Activated T-cell treated with anti-CD3 and anti-CD28 coated beads, Interleukin-2, amount 50 U/mL, for 4 hours (primary cell): ENCODE results near the gene CTSO. TPM values are rescaled to one million over a fixed set of nuclear protein-coding genes. Genes with fewer than 3 reads are reported as not detected.

ENCODE experiments used
- ATAC-seq, 2 donors: fragments of 200-7000 bp; cut with Tn5 transposase; one replicate each; pipeline ENCODE4 v1.10.0; 2021
- DNase-seq: peaks from one replicate; pipeline ENCODE4 v3.0.0-alpha.2; 2020
- H3K27me3 Mint-ChIP-seq: one replicate; pipeline ENCODE4 v1.8.0; 2021; ENCODE audit warnings: low read depth, mixed read lengths
- H3K36me3 Mint-ChIP-seq: one replicate; pipeline ENCODE4 v1.8.0; 2022; ENCODE audit warnings: mixed read lengths; ENCODE audit not compliant: insufficient read depth
- H3K4me1 Mint-ChIP-seq: one replicate; pipeline ENCODE4 v1.8.0; 2021; ENCODE audit warnings: low read depth, mixed read lengths
- H3K4me3 Mint-ChIP-seq: one replicate; pipeline ENCODE4 v1.8.0; 2021; ENCODE audit warnings: mild to moderate bottlenecking, moderate library complexity, mixed read lengths
- H3K9me3 Mint-ChIP-seq: one replicate; pipeline ENCODE4 v1.8.0; 2021; ENCODE audit warnings: mixed read lengths
- total RNA-seq, 3 donors: library from RNA; stranded (reverse); gene quantifications; one replicate each; pipeline ENCODE4 v1.2.1, GENCODE V29; 2021

The CTSO gene
- total RNA-seq, 3 donors from 2014 or later: 1.1 to 2.0 (median 1.3) TPM

DNA sequence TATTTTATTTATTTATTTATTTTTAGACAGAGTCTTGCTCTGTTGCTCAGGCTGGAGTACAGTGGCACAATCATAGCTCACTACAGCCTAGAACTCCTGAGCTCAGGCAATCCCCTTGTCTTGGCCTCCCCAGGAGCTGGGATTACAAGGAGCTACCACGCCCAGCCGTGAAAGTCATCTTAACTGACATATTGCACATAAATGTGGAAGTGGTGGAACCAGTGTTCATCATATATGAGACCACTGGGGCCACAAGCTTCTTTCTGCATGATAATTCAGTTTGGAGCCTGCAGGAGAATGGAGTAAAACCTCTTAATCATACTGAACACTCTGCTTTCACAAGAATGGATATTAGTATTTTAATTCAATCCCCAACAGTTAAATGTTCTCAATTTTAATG, 12.5 kb upstream of the CTSO start:
- DNase-seq (no peak), ATAC-seq (no peak)
- Mint-ChIP-seq H3K4me3 (no peak overlapping the region), H3K27me3 (peaks cover 9% of the 10 kb centered on the region), H3K4me1 (peaks cover 7% of the 10 kb centered on the region), H3K9me3 (no peaks in the 10 kb centered on the region), H3K36me3 (no peaks in the 10 kb centered on the region)

DNA sequence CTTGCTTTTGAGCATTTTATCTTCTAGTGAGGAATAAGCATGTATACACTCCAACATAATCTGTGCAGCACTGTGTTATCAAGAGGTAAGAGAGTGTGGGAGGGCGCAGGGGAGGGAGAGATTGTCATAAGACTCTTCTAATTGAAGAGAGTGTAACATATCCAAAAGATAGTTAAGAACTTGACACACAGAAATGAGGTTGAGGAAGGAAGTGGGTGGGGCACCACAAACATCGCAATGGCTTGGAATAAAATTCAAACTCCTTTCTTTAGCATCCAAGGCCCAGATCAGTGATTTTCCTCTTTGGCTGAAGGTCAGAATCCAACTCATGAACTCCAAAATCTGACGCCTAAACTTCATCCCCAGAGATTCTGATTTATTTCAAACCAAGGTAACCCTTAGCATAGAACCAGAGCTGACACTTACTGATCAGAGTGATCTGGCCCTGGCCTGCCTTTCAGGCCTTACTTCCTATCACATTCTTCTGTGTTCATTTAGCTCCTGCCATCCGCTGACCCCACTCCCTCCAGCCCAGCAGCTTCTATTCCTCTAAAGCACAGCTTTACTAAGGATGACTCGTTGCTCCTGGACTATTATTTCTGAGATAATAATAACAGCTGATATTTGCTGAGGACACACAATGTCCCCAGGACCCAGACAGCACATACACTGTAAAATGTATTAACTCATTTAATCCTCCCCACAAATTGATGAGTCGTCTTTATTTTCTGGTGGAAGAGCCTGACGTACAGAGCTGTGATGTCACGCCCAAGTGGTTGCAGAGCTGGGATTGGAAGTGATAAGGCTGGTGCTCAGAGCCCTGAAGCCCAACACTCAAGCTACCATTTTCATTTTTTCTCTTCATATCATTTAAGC, 10.6 kb upstream of the CTSO start:
- H3K27me3 Mint-ChIP-seq: peaks cover 5% of the 10 kb centered on the region
- peaks cover 7% of the 10 kb centered on the region for H3K4me1 Mint-ChIP-seq
- ATAC-seq: no peak
- no peaks in the 10 kb centered on the region for H3K36me3 Mint-ChIP-seq
- no peak overlapping the region for H3K4me3 Mint-ChIP-seq
- no peaks in the 10 kb centered on the region for H3K9me3 Mint-ChIP-seq
- DNase-seq: no peak

DNA sequence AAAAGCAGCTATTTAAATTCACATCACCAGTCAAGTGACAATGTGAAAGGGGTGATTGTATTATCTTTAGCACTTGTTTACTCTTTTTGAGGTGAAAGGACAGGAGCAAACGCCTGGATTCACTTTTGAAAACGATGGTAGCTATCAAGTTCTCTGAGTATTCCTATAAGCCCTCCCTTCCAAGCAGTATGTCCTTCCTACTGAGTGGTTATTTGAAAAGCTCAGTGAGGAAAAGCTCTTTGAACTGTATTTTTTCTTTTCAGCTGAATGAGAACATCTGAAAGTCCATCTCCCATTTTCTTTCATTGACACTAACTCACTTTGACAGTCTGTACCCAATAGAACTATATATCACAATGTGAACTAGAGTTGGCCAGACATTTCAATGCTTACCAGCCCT, 9.1 kb upstream of the CTSO start:
- no peak for ATAC-seq
- DNase-seq: no peak
- Mint-ChIP-seq H3K4me1 (peaks cover 7% of the 10 kb centered on the region), H3K27me3 (peaks cover 10% of the 10 kb centered on the region), H3K4me3 (no peak overlapping the region), H3K9me3 (no peaks in the 10 kb centered on the region), H3K36me3 (no peaks in the 10 kb centered on the region)

DNA sequence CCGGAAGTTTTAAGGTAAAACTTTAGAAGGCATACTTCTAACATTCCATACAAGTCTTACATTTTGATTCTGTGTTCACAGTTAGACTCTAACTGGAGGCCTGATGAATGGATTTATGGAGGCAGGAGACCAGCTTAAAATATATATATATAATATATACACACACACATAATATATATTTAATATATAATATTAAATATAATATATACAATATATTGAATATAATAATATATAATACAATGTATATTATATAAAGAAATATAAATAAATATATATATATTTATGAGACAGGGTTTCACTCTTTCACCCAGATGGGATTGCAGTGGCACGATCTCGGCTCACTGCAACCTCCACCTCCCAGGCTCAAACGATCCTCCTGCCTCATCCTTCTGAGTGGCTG, 7.9 kb upstream of the CTSO start:
- Mint-ChIP-seq H3K36me3 (no peaks in the 10 kb centered on the region), H3K9me3 (no peaks in the 10 kb centered on the region), H3K4me3 (no peak overlapping the region), H3K27me3 (peaks cover 14% of the 10 kb centered on the region), H3K4me1 (peaks cover 7% of the 10 kb centered on the region)
- ATAC-seq (no peak), DNase-seq (no peak)

DNA sequence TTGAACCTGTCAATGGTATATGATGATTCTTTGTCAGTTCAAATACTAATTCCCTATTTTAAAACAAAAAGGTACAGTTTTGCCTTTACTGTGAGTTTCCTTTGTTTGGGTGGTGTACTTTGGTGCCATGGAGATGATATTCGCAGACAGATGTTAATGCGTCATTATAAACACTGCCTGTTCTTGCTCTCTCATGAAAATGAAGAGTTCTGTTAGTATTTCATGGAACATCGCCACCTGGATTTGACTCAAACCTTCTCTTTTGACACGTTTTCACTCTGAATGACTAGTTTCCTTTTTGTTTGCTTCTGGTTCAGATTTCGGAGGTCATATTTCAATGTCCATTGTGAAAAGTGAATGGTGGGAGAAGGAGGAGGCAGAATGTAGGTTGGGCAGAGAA, 6.9 kb upstream of the CTSO start:
- DNase-seq: no peak
- no peak overlapping the region for H3K4me3 Mint-ChIP-seq
- peaks cover 14% of the 10 kb centered on the region for H3K27me3 Mint-ChIP-seq
- no peaks in the 10 kb centered on the region for H3K9me3 Mint-ChIP-seq
- no peaks in the 10 kb centered on the region for H3K36me3 Mint-ChIP-seq
- peaks cover 7% of the 10 kb centered on the region for H3K4me1 Mint-ChIP-seq
- no peak for ATAC-seq

DNA sequence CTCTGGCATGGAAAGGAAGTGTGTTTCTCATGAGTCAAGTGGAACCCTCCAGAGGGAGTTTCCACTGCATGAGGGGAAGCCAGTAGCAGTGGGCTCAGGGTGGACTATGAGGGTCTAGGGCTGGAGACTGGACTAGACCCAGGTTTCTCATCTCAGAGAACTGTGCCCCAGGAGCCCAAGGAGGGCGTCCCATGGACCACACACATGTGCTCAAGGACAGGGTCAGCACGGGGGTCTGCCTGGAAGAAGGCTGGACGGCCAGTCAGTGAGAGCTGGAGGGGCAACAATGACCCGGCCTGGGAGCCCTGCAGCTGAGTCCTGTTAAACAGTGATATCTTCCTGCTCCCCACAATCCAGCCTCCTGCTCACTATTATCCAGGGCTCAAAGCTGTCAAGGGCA, 5.8 kb upstream of the CTSO start:
- H3K9me3 Mint-ChIP-seq: no peaks in the 10 kb centered on the region
- H3K4me3 Mint-ChIP-seq: no peak overlapping the region
- H3K27me3 Mint-ChIP-seq: peaks cover 14% of the 10 kb centered on the region
- no peaks in the 10 kb centered on the region for H3K36me3 Mint-ChIP-seq
- H3K4me1 Mint-ChIP-seq: peaks cover 8% of the 10 kb centered on the region
- DNase-seq (no peak), ATAC-seq (peak in 1 of 2 donors; percentile 10)

DNA sequence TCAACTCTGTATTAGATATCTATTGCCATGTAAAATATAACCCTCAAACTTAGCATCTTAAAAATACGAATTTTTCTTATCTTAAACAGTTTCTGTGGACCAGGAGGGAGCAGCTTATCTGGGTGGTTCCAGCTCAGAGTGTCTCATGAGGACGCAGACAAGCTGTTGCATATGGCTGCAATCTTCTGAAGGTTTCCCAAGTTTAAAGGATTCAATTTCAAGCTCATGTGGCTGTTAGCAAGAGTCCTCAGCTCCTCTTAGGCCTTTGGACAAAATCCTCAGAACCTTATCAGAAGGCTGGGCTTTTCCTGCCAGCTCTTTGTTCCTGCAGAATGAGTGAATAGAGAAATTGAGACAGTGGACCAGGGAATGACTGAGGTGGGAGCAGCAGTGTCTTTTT, 2.8 kb upstream of the CTSO start:
- Mint-ChIP-seq H3K4me3 (no peak overlapping the region), H3K4me1 (peaks cover 21% of the 10 kb centered on the region), H3K9me3 (no peaks in the 10 kb centered on the region), H3K36me3 (no peaks in the 10 kb centered on the region), H3K27me3 (peaks cover 14% of the 10 kb centered on the region)
- ATAC-seq (no peak), DNase-seq (no peak)

DNA sequence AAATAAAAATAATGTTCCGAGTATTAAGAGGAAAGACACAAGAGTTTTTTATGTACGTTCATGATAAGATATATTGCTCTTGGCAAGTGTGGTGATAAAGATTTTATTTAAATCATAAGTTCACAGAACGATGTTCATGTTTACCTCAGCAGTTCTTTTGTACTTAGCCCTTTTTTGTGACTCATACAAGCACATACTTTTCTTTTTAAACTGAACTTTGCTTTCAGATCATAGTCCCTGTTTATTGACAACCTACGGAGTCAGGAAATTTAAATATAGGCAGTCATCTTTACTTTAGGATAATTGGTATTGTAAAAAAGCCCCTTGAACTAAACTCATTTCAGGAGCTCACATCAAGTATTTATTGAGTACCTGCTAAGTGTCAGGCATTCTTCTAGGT, 1.3 kb upstream of the CTSO start:
- no peaks in the 10 kb centered on the region for H3K9me3 Mint-ChIP-seq

DNA sequence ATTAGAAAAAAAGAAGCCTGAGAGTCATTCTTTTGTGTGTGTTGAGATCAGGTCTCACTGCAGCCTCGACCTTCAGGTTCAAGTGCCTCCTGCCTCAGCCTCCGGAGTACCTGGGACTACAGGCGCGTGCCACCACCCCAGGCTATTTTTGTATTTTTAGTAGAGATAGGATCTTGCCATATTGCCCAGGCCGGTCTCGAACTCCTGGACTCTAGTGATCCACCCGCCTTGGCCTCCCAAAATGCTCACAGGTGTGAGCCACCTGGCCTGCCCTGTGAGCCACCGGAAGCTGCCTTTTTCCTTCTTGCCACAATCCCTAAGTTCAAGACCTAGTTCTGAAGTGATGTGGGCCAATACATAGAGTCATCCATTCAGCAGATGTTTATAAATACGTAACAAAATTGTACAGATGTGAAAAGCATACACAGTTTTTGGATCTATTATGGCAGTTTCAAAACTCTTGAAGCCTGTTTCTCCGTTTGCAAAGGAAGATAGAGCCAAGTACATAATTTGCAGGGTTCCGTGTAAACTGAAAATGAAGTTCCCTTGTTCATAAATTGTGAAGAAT, 536 bp upstream of the CTSO start:
- Mint-ChIP-seq H3K36me3 (no peaks in the 10 kb centered on the region), H3K4me3 (peak overlapping the region; percentile 94), H3K4me1 (peaks cover 27% of the 10 kb centered on the region), H3K9me3 (no peaks in the 10 kb centered on the region), H3K27me3 (peaks cover 14% of the 10 kb centered on the region)
- no peak for ATAC-seq
- DNase-seq: no peak

More for the DNA sequence above, 1.3 kb upstream of the CTSO start:
- DNase-seq (no peak), ATAC-seq (no peak)
- Mint-ChIP-seq H3K4me1 (peaks cover 24% of the 10 kb centered on the region), H3K36me3 (no peaks in the 10 kb centered on the region), H3K27me3 (peaks cover 14% of the 10 kb centered on the region), H3K4me3 (peak overlapping the region; percentile 24)

DNA sequence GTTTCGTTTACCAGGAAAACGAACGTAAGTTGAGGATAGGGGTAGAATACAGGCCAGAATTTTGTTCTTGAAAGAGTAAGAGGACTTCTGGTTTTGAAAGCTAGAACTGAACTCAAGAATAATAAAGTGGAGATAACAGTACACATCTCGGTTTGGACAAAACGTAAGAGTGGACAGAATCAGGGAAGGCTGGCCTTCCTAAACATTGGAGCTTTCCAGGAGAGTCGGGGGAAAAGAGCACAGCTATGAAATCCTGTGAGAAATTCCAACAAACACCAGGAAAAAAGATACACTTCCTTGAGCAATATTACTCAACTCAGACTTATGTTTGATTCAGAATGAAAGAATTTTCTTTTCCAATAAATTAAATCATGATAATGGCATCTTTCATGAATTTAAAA, 1.2 kb downstream of the CTSO start:
- Mint-ChIP-seq H3K4me3 (peak overlapping the region; percentile 41), H3K36me3 (no peaks in the 10 kb centered on the region), H3K4me1 (peaks cover 30% of the 10 kb centered on the region), H3K9me3 (no peaks in the 10 kb centered on the region), H3K27me3 (peaks cover 3% of the 10 kb centered on the region)
- ATAC-seq (no peak), DNase-seq (no peak)

DNA sequence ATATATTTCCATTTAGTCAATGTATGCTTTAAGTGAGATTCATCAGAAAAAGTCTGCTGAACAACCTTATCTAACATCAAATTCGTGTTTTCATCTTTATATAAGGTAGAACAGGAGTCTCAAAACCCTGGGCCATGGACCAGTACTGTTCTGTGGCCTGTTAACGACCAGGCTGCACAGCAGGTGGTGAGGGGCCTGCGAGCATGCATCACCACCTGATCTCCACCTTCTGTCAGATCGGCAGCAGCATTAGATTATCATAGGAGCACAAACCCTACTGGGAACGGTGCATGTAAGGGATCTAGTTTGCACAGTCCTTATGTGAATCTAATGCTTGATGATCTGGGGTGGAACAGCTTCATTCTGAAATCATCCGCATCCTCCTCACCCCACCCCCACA, 3.2 kb downstream of the CTSO start:
- no peak overlapping the region for H3K4me3 Mint-ChIP-seq
- DNase-seq (no peak), ATAC-seq (no peak)
- H3K9me3 Mint-ChIP-seq: no peaks in the 10 kb centered on the region
- no peaks in the 10 kb centered on the region for H3K36me3 Mint-ChIP-seq
- no peaks in the 10 kb centered on the region for H3K27me3 Mint-ChIP-seq
- H3K4me1 Mint-ChIP-seq: peaks cover 30% of the 10 kb centered on the region

DNA sequence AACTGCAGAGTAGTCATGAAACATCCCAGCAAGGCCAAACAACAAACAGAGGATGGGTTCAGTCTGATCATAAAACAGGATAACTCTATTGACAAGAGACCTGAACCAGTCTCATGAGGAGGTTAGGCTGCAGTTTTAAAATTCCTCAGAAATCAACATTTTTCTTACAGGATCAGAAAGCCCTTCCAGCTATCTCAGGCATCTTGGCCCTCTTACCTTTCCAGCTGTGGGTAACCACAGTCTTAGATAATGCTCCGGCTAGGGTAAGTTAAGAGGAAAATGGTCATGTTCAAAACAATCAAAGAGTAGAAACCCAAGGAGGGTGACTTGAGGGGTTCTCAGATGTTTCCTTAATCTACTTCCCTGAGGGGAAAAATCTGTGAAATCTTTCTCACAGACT, 5.1 kb downstream of the CTSO start:
- DNase-seq (no peak), ATAC-seq (no peak)
- Mint-ChIP-seq H3K36me3 (no peaks in the 10 kb centered on the region), H3K9me3 (no peaks in the 10 kb centered on the region), H3K27me3 (no peaks in the 10 kb centered on the region), H3K4me3 (no peak overlapping the region), H3K4me1 (peaks cover 20% of the 10 kb centered on the region)

DNA sequence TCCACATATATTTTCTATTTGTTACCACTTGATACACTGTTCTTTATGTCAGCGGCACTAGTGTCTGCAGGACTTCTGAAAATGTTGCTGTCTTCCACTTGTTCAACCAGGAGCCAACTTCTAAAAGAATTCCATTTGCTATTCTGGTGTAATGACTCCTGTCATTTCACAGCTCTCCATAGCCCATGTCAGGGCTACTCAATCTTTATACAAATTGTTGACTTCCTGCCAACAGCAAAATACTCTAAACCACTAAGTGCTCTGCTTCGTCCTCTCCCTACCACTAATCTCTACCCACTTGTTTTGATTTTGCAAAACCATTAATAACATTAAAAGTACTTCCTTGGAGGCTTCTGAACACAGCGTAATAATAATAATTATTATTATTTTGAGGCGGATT, 7.2 kb downstream of the CTSO start:
- H3K4me1 Mint-ChIP-seq: peaks cover 9% of the 10 kb centered on the region
- H3K4me3 Mint-ChIP-seq: no peak overlapping the region
- ATAC-seq: no peak

DNA sequence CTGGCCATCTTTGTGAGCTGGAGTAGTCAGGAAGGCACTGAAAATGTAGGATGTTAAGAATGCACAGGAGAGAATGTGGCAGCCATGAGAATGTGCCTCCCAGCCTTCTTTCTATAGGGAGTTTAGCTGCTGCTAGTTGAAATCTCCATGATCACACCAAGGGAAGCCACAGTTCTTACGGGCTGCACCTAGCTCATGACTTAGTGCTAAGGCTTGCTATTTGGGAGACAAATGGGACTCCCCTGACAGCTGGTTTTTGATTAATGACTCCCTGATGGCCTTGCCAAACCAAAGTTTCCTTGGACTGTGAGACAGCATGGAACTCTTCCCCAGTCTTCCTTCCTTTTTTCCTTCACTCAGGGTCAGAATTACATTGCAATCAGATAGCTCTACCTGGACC, 9.2 kb downstream of the CTSO start:
- H3K27me3 Mint-ChIP-seq: no peaks in the 10 kb centered on the region
- H3K9me3 Mint-ChIP-seq: no peaks in the 10 kb centered on the region
- no peak overlapping the region for H3K4me3 Mint-ChIP-seq
- ATAC-seq (no peak), DNase-seq (no peak)
- H3K4me1 Mint-ChIP-seq: peaks cover 4% of the 10 kb centered on the region
- peaks cover 18% of the 10 kb centered on the region for H3K36me3 Mint-ChIP-seq

More for the DNA sequence above, 7.2 kb downstream of the CTSO start:
- peaks cover 4% of the 10 kb centered on the region for H3K36me3 Mint-ChIP-seq
- H3K9me3 Mint-ChIP-seq: no peaks in the 10 kb centered on the region
- no peaks in the 10 kb centered on the region for H3K27me3 Mint-ChIP-seq
- no peak for DNase-seq

DNA sequence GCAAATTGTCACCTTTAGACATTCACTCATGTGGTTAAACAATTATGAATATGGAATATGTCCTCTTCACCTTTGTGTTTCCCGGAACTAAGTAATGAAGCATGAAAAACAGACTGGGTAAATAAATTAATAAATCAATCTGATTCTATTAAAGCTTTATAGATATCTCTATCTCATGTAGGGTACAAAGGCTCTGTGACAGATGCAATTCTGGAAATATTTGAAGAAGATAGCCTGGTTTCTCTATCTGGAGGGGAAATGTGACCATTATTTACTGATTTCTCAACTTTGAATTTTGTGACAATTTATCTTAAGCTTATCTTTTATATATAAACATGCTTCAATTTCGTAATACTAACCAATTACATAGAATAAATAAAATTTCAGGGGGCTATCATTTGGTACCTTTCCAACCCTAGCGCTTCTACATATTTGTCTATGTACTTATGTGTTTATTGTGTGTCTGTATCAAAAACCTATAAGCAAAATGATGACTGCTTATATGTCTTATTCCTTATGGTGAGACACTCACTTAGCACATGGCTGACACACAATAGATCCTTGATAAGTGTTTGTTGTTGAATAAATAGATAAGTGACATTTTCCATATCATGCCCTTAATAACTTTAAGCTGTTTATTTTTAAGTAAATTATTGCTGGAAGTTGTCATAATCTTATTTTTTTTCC, 9.9 kb downstream of the CTSO start:
- no peaks in the 10 kb centered on the region for H3K4me1 Mint-ChIP-seq
- H3K9me3 Mint-ChIP-seq: no peaks in the 10 kb centered on the region
- ATAC-seq (no peak), DNase-seq (no peak)
- H3K36me3 Mint-ChIP-seq: peaks cover 19% of the 10 kb centered on the region
- no peak overlapping the region for H3K4me3 Mint-ChIP-seq
- no peaks in the 10 kb centered on the region for H3K27me3 Mint-ChIP-seq
